WERI-Rb-1 (cell line): ENCODE measurements around the gene DCDC2C.

Source experiments
- DNase-seq: peaks from one replicate; pipeline ENCODE4 v3.0.0-alpha.2; 2020
- H3K27ac ChIP-seq: fragments of 250-450 bp; sonication (Bioruptor Pico); 2 replicates; pipeline ENCODE4 v1.5.1; 2020; ENCODE audit warnings: mild to moderate bottlenecking, moderate library complexity
- H3K27me3 ChIP-seq: fragments of 250-450 bp; sonication (Bioruptor Pico); 2 replicates; pipeline ENCODE4 v1.5.1; 2021; ENCODE audit warnings: mild to moderate bottlenecking, low read depth, moderate library complexity; ENCODE audit not compliant: insufficient read depth, severe bottlenecking
- H3K36me3 ChIP-seq: fragments of 250-450 bp; sonication (Bioruptor Pico); 2 replicates; pipeline ENCODE4 v1.5.1; 2020; ENCODE audit warnings: mild to moderate bottlenecking, moderate library complexity
- H3K4me3 ChIP-seq: 2 replicates; pipeline ENCODE4 v1.5.1; 2011; ENCODE audit warnings: low read depth, mild to moderate bottlenecking, control low read depth, low read length
- H3K9me3 ChIP-seq: fragments of 250-450 bp; sonication (Bioruptor Pico); 2 replicates; pipeline ENCODE4 v1.5.1; 2021; ENCODE audit warnings: mild to moderate bottlenecking, moderate library complexity; ENCODE audit not compliant: severe bottlenecking
- TF ChIP-seq, protein P1 (sequence below): IDR thresholded peaks from 2 replicates; pipeline ENCODE4 v1.5.1; 2011; ENCODE audit warnings: low read depth, mild to moderate bottlenecking, control low read depth, inconsistent platforms, low read length

DCDC2C gene

DNA sequence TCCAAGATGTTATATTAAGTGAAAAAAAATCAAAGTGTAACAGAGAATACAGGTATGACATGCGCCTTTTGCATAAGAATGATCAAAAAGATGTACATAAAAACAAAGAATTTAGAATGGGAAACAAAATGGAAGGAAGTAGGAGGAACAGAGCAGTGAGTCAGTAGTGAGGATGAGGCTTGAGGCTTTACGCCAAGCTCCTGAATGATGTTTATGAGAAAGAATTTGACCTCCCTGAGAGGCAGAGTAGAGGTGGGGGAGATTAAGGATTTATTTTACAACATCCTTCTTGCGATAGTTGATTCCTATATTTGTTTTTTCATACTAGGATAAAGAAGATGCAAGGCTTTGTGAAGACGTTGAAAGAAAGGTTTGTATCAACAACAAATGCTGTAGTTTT lies 81.4 kb downstream of the DCDC2C start:
- Histone ChIP-seq H3K27ac (no peak overlapping the region), H3K9me3 (no peaks in the 10 kb centered on the region), H3K27me3 (no peaks in the 10 kb centered on the region), H3K36me3 (no peaks in the 10 kb centered on the region), H3K4me3 (no peak overlapping the region)
- TF ChIP-seq, protein P1, sequence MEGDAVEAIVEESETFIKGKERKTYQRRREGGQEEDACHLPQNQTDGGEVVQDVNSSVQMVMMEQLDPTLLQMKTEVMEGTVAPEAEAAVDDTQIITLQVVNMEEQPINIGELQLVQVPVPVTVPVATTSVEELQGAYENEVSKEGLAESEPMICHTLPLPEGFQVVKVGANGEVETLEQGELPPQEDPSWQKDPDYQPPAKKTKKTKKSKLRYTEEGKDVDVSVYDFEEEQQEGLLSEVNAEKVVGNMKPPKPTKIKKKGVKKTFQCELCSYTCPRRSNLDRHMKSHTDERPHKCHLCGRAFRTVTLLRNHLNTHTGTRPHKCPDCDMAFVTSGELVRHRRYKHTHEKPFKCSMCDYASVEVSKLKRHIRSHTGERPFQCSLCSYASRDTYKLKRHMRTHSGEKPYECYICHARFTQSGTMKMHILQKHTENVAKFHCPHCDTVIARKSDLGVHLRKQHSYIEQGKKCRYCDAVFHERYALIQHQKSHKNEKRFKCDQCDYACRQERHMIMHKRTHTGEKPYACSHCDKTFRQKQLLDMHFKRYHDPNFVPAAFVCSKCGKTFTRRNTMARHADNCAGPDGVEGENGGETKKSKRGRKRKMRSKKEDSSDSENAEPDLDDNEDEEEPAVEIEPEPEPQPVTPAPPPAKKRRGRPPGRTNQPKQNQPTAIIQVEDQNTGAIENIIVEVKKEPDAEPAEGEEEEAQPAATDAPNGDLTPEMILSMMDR: no peak
- no peak for DNase-seq

DNA sequence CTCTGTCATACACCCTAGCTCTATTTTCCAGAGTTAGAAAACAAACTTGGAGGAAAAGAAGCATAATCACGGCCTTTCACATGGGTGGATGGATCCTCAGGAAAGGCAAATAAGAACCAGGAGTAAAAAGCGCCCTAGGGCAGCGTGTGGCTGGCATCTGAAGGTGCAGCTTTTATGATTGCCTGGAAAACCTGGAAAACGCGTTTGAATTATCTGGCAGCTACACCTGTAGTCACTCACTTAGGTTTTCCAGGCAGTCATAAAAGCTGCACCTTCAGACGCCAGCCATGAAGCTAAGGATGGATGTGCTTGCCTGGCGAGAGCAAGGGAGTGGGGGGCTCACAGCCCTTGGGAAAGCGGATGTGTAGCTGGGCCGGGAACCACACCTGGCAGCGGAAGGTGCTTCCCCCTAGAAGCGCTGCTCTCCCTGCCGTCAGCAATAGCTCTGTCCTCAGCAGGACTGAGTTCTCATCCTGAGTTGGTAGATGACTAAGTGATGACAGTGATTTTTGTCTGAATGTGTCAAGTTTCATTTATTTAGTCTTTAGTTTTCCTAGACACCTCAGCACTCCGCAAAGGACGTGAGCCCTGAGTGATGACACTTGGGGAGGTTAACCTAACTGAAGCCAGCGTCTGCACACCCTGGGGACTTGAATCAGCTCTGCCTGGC lies 82.0 kb downstream of the DCDC2C start:
- Histone ChIP-seq H3K27me3 (no peaks in the 10 kb centered on the region), H3K4me3 (no peak overlapping the region), H3K27ac (no peak overlapping the region), H3K9me3 (no peaks in the 10 kb centered on the region), H3K36me3 (no peaks in the 10 kb centered on the region)
- no peak for DNase-seq
- TF ChIP-seq, protein P1: no peak

DNA sequence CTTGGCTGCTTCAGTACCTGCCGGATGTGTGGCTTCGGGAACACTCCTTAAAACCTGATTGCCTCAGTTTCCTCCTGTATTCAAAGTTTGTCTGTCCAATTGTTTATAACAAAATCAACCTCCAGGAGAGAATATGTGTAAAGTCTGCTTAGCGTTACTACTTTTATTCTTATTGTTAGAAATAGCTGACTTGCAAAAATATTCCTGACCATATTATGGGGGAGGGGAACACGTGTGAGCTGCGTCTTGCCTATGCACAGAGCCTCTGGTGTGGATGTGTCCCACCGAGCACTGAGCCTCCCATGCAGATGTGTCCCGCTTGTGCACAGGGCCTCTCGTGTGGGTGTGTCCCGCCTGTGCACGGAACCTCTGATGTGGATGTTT lies 82.5 kb downstream of the DCDC2C start:
- TF ChIP-seq, protein P1: no peak
- DNase-seq: no peak
- Histone ChIP-seq H3K4me3 (no peak overlapping the region), H3K36me3 (no peaks in the 10 kb centered on the region), H3K27me3 (no peaks in the 10 kb centered on the region), H3K9me3 (no peaks in the 10 kb centered on the region), H3K27ac (no peak overlapping the region)

DNA sequence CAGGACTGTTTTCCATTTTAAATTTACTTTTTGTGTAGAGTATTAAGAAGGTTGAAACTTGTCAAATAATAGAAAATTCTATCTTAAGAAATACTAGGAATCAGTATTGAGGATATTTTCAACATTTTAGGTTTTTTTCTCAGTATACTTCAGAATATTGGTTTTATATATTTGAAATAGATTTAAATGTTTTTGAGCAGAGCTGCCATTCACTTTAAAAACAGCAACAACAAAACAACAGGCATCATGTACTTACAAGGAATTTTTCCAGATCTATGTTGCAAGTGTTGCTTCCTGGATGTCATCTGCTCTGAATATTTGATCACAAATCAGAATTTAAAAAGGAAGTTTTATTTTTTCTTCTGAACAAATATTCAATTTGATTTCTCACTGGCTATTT lies 84.4 kb downstream of the DCDC2C start:
- H3K27me3 ChIP-seq: no peaks in the 10 kb centered on the region

DNA sequence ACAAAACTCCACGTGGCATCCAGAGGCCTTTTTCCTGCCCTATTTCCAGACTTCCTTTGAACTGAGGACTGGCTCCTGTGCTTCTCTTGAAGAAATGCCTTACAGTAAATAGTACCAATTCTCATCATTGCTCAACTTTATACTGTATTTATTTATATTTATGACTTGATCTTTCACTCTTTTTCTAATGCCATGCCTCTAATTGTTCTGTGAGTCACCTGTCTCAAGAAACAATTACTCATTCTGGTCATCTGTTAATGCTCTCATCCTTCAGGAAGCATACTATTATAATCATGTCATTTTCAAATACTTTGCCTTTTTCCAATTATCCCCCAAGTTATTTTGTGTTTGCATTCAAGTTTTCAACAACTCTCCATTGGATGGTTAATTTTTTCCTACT lies 85.9 kb downstream of the DCDC2C start:
- H3K4me3 ChIP-seq: no peak overlapping the region
- H3K27ac ChIP-seq: no peak overlapping the region
- no peak for DNase-seq
- no peaks in the 10 kb centered on the region for H3K36me3 ChIP-seq
- H3K27me3 ChIP-seq: no peaks in the 10 kb centered on the region
- H3K9me3 ChIP-seq: no peaks in the 10 kb centered on the region
- TF ChIP-seq, protein P1: no peak

More for the DNA sequence above, 84.4 kb downstream of the DCDC2C start:
- Histone ChIP-seq H3K4me3 (no peak overlapping the region), H3K27ac (no peak overlapping the region), H3K9me3 (no peaks in the 10 kb centered on the region), H3K36me3 (no peaks in the 10 kb centered on the region)
- DNase-seq: no peak
- TF ChIP-seq, protein P1: no peak

DNA sequence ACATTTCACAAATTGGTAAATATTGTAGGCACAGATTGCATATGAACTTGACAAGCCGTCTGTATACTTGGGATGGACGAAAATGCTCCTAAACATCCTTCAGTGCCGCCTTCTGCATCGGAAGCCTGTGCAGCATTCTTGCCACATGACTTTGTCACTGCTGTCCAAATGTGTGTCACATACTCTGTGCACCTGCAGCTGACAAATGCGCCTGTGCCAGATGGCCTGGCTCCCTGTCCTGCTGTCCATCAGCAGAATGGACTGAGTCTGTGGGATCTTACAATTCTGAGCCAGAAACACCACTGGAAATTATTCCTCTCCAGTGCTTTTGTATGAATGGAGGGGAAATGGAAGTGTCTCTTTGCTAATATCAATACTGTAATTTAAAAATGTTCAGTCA lies 89.9 kb downstream of the DCDC2C start:
- no peak for DNase-seq
- H3K36me3 ChIP-seq: no peaks in the 10 kb centered on the region
- H3K9me3 ChIP-seq: no peaks in the 10 kb centered on the region
- H3K27me3 ChIP-seq: no peaks in the 10 kb centered on the region
- no peak overlapping the region for H3K4me3 ChIP-seq
- TF ChIP-seq, protein P1: no peak
- H3K27ac ChIP-seq: no peak overlapping the region
